Measurements from ENCODE around the gene REG1A. TPM values are rescaled to one million over a fixed set of nuclear protein-coding genes. Genes with fewer than 3 reads are reported as not detected.

The REG1A gene
- total RNA-seq, 6 donors from 2014 or later, result 5.7 to 12.0 TPM; not detected in 4

- no peaks in the 10 kb centered on the region for H3K27me3 ChIP-seq
- DNase-seq, result no peak
- 83 to 92% methylated on average over 2 of the region's 2 CpGs for WGBS, 2 donors
- no peak for ATAC-seq (ENCODE audit: low FRiP score in 2 of 2)
- H3K36me3 ChIP-seq, result no peaks in the 10 kb centered on the region
- H3K4me3 ChIP-seq, result no peak overlapping the region
- no peaks in the 10 kb centered on the region for H3K9me3 ChIP-seq
- H3K27ac ChIP-seq, result no peak overlapping the region
- no peak for TF ChIP-seq POLR2A (IDR thresholded peaks at IDR 0.05)
- no peak for TF ChIP-seq CTCF (IDR thresholded peaks at IDR 0.05)
- TF ChIP-seq EP300 (IDR thresholded peaks at IDR 0.05), result no peak
- no peak for TF ChIP-seq POLR2AphosphoS5 (IDR thresholded peaks at IDR 0.05)
- no peaks in the 10 kb centered on the region for H3K4me1 ChIP-seq
These were observed 15.0 kb upstream of the REG1A start for GRCh38 chr2:79105259-79105658.

- H3K27me3 ChIP-seq, result no peaks in the 10 kb centered on the region
- 92 to 94% methylated on average over 3 of the region's 3 CpGs for WGBS, 2 donors
- H3K27ac ChIP-seq, result no peak overlapping the region
- H3K36me3 ChIP-seq, result no peaks in the 10 kb centered on the region
- TF ChIP-seq EP300 (IDR thresholded peaks at IDR 0.05) (no peak), POLR2A (IDR thresholded peaks at IDR 0.05) (no peak), CTCF (IDR thresholded peaks at IDR 0.05) (no peak), POLR2AphosphoS5 (IDR thresholded peaks at IDR 0.05) (no peak)
- H3K4me3 ChIP-seq, result no peak overlapping the region
- ATAC-seq (ENCODE audit: low FRiP score in 2 of 2) (no peak), DNase-seq (no peak)
- no peaks in the 10 kb centered on the region for H3K4me1 ChIP-seq
- no peaks in the 10 kb centered on the region for H3K9me3 ChIP-seq
These were observed 8.0 kb upstream of the REG1A start for GRCh38 chr2:79112269-79112668.

GRCh38 chr2:79114797-79115494 lies 5.3 kb upstream of the REG1A start:
- no peaks in the 10 kb centered on the region for H3K9me3 ChIP-seq
- no peaks in the 10 kb centered on the region for H3K27me3 ChIP-seq
- WGBS, 2 donors, result 67 to 70% methylated on average over 3 of the region's 3 CpGs
- H3K4me1 ChIP-seq, result no peaks in the 10 kb centered on the region
- no peaks in the 10 kb centered on the region for H3K36me3 ChIP-seq
- no peak overlapping the region for H3K27ac ChIP-seq
- TF ChIP-seq POLR2AphosphoS5 (IDR thresholded peaks at IDR 0.05) (no peak), CTCF (IDR thresholded peaks at IDR 0.05) (no peak), POLR2A (IDR thresholded peaks at IDR 0.05) (no peak), EP300 (IDR thresholded peaks at IDR 0.05) (no peak)
- DNase-seq (no peak), ATAC-seq (ENCODE audit: low FRiP score in 2 of 2) (no peak)
- H3K4me3 ChIP-seq, result no peak overlapping the region

DNA sequence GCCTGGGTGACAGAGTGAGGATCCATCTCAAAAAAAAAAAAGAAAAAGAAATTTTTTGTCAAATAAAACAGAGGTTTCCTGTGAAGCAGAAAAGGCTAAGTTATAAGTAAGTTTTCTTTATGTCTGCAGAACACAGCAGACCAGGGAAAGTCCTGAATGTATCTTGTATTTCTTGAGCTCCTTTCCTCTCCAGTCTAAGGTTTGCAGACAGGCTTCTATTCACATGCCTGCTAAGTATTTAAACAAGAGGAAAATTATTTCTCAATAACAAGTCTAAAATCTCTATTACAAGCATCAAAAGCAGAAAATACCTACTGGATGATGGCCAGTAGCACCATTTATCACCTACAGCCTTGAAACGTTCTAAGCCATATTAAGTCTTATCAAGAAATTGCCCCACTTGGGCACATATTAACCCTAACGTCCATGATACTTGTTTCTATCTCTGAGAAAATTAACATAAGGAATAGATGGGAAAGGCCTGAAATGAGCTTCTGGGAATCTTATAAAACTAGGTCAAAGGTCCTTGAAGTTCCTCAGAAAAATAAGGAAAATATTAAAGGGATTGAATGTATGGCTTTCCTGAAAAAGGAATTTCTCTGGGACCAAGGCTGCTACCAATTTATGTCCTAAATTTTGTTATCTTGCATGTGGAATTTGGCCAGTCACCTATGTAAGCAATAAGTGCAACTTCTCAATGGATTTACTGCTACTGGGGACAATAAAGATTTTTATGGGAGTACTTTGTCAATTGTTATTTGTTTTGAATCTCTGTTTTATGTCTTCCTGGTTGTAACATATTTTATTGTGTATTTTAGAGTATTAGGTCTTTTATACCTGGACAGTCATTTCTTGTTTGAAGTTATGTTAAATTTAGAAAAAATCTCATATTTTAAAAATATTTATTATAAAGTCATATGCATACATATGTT lies 3.0 kb upstream of the REG1A start:
- DNase-seq (no peak), ATAC-seq (ENCODE audit: low FRiP score in 2 of 2) (no peak)
- Histone ChIP-seq H3K9me3 (no peaks in the 10 kb centered on the region), H3K27ac (no peak overlapping the region), H3K4me1 (no peaks in the 10 kb centered on the region), H3K4me3 (no peak overlapping the region), H3K36me3 (no peaks in the 10 kb centered on the region), H3K27me3 (no peaks in the 10 kb centered on the region)
- 56 to 59% methylated on average over 2 of the region's 2 CpGs for WGBS, 2 donors
- TF ChIP-seq EP300 (IDR thresholded peaks at IDR 0.05), result no peak
- TF ChIP-seq POLR2A (IDR thresholded peaks at IDR 0.05), result no peak
- no peak for TF ChIP-seq POLR2AphosphoS5 (IDR thresholded peaks at IDR 0.05)
- TF ChIP-seq CTCF (IDR thresholded peaks at IDR 0.05), result no peak
